ENCODE data around the gene ARL3.

DNA sequence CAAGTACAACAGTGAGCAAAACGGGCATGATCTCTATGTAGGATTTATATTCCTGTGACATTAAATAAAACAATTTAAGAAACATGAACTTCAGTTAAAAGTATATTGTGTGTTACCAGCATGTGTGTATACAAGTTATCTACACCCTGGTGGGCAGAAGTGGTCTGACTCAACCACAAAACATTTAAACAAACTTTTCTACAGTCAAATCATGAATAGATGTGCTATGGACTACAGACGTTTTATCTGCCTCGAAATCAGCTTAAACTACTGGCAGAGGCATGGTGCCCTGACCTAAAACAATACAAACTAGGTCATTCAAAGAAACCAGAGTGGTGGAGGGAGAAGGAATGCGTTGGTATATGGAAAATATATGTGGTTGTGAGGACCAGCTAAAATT lies 3.6 kb downstream of the ARL3 start:
- TF ChIP-seq POLR2A (IDR thresholded peaks at IDR 0.05; ENCODE audit: low read depth, low read length) (no peak), SPI1 (IDR thresholded peaks at IDR 0.05; ENCODE audit: low read depth, low read length) (no peak), POLR2AphosphoS5 (IDR thresholded peaks at IDR 0.05; ENCODE audit: low read depth, low read length) (no peak), TAF1 (IDR thresholded peaks at IDR 0.05; ENCODE audit: low read depth, low read length) (no peak)
